Fibroblast of lung (primary cell): ENCODE data around the gene BDH1. TPM values are rescaled to one million over a fixed set of nuclear protein-coding genes. Genes with fewer than 3 reads are reported as not detected.

Source experiments
- DNase-seq, 2 donors: peaks; one replicate each; pipeline versions ENCODE4 v3.0.0 to v3.0.0-alpha.2; 2010; ENCODE audit warnings: low read depth in 2 of 2
- H2AFZ ChIP-seq: 2 replicates; pipeline ENCODE4 v1.5.1; 2012; ENCODE audit warnings: low read length, control low read depth, inconsistent platforms
- H3K27ac ChIP-seq: 2 replicates; pipeline ENCODE4 v1.5.1; 2011; ENCODE audit warnings: low read length, control low read depth; ENCODE audit not compliant: insufficient read depth
- H3K27me3 ChIP-seq: 2 replicates; pipeline ENCODE4 v1.5.1; 2011; ENCODE audit warnings: mild to moderate bottlenecking, low read length; ENCODE audit not compliant: control insufficient read depth, insufficient read depth
- H3K36me3 ChIP-seq: 2 replicates; pipeline ENCODE4 v1.5.1; 2011; ENCODE audit warnings: low read length; ENCODE audit not compliant: control insufficient read depth, insufficient read depth
- H3K4me1 ChIP-seq: 2 replicates; pipeline ENCODE4 v1.5.1; 2011; ENCODE audit warnings: low read length; ENCODE audit not compliant: control insufficient read depth, insufficient read depth; ENCODE audit errors: extremely low read depth
- H3K4me2 ChIP-seq: 2 replicates; pipeline ENCODE4 v1.5.1; 2011; ENCODE audit warnings: low read length, control low read depth; ENCODE audit not compliant: insufficient read depth; ENCODE audit errors: extremely low read depth
- H3K4me3 ChIP-seq, 4 experiments: fragments of 200-600 bp in 1 of 4; sonication (generic) in 1 of 4; replicated peaks in 1 of 4; 2 replicates each; pipeline ENCODE4 v1.5.1; 2011 to 2016; ENCODE audit warnings: low read length in 4 of 4, low read depth in 3 of 4, mild to moderate bottlenecking in 3 of 4, control low read depth in 2 of 4, inconsistent platforms in 1 of 4, mixed read lengths in 1 of 4; ENCODE audit not compliant: insufficient read depth in 1 of 4; ENCODE audit errors: control extremely low read depth in 1 of 4
- H3K79me2 ChIP-seq: 2 replicates; pipeline ENCODE4 v1.5.1; 2012; ENCODE audit warnings: mild to moderate bottlenecking, low read length, inconsistent platforms; ENCODE audit not compliant: control insufficient read depth, insufficient read depth
- H3K9ac ChIP-seq: 2 replicates; pipeline ENCODE4 v1.5.1; 2011; ENCODE audit warnings: mild to moderate bottlenecking, low read length, control low read depth; ENCODE audit not compliant: insufficient read depth
- H3K9me3 ChIP-seq: 2 replicates; pipeline ENCODE4 v1.5.1; 2012; ENCODE audit warnings: low read depth, low read length; ENCODE audit not compliant: control insufficient read depth, insufficient read depth
- H4K20me1 ChIP-seq: 2 replicates; pipeline ENCODE4 v1.5.1; 2011; ENCODE audit warnings: low read length; ENCODE audit not compliant: control insufficient read depth, insufficient read depth; ENCODE audit errors: extremely low read depth
- CTCF ChIP-seq, 2 donors: IDR thresholded peaks in 1 of 2; conservative IDR thresholded peaks in 1 of 2; 1 replicate in 1 of 2; 2 replicates in 1 of 2; pipeline ENCODE4 v1.5.1; 2011 to 2012; ENCODE audit warnings: low read length in 2 of 2, control low read depth in 1 of 2, inconsistent platforms in 1 of 2, low read depth in 1 of 2, mild to moderate bottlenecking in 1 of 2
- EZH2 ChIP-seq: IDR thresholded peaks from 2 replicates; pipeline ENCODE4 v1.5.1; 2012; ENCODE audit warnings: low read length, control low read depth, mild to moderate bottlenecking; ENCODE audit errors: missing control alignments
- polyA plus RNA-seq, 2 donors: library from polyadenylated mRNA; depleted of rRNA in 1 of 2; stranded (reverse) in 1 of 2; unstranded in 1 of 2; fragments of >200 nt; gene quantifications; 2 replicates each; pipeline ENCODE4 v1.2.1, GENCODE V29; 2011 to 2012; ENCODE audit warnings: missing spikeins in 1 of 2
- total RNA-seq: library from RNA; depleted of rRNA; stranded (reverse); fragments of >200 nt; gene quantifications from 2 replicates; pipeline ENCODE4 v1.2.1, GENCODE V29; 2014

Gene BDH1
- total and polyA plus RNA-seq, 2 donors (not counting 1 experiment from before 2014, with no cell fraction given): 0.66 to 3.1 TPM

- peaks cover 2% of the 10 kb centered on the region for H3K4me1 ChIP-seq
- H2AFZ ChIP-seq: no peak overlapping the region
- H3K27me3 ChIP-seq: no peaks in the 10 kb centered on the region
- no peaks in the 10 kb centered on the region for H3K79me2 ChIP-seq
- H3K4me3 ChIP-seq: no peak overlapping the region
- H3K9ac ChIP-seq: no peak overlapping the region
- H3K9me3 ChIP-seq: no peaks in the 10 kb centered on the region
- TF ChIP-seq EZH2 (no peak), CTCF (conservative IDR thresholded peaks at IDR 0.05 in 1 of 2, IDR thresholded peaks at IDR 0.05 in 1 of 2; ENCODE audit: low read depth in 1 of 2, low read length in 2 of 2) (no peak)
- DNase-seq: no peak
- no peak overlapping the region for H3K4me2 ChIP-seq
- no peak overlapping the region for H3K27ac ChIP-seq
- no peaks in the 10 kb centered on the region for H3K36me3 ChIP-seq
- H4K20me1 ChIP-seq: no peaks in the 10 kb centered on the region
Observed at GRCh38 chr3:197597335-197597734, 41.6 kb upstream of the BDH1 start.

DNA sequence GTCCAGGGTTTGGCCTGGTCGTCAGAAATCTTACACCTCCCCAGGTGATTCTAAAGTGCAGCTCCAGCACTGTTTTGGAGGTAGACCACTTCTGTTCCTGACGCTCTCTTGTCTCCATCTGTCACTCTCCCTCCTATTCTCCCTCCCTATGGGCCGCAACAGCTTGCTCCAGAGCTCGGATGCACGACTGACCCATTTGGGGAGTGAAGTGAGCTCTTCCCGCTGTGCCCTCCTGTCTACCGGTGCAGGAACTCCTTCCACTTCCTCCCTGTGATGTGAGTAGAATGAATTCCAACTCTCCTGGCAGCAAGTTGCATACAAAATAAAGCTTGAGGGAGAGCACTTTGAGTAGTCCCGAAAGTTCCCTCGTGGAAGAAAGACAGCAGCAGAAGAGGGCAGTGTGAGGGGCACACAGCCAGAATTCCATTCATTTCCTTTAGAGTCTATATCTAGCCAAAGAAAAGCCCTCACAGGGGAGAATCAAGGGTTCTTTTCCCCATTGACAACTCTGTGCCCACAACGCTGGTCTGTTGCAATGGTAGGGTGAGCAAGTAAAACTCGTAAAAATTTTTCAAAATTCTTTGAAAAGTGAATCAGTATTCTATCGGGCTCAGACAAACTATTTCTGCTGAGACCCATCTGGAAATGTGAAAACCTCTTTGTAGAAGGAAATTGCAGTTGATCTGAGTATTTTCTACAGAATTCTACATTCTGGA is 39.9 kb upstream of the BDH1 start:
- H3K9ac ChIP-seq: no peak overlapping the region
- peak in 1 of 2 donors; percentile 2 for DNase-seq

DNA sequence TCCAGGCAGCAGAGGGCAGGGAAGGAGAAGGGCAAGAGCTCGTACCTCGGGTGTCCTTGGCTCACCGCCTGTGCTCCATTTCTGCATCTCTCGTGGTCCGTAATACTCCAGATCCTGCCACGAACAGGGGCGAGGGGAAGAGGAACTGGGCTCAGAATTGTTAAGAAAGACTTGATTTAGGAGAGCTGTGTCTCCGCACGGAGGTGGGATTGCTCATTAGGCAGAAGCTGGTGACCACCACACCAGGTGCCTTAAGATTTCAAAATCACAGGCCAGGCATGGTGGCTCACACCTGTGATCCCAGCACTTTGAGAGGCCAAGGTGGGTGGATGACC is 37.2 kb upstream of the BDH1 start:
- Histone ChIP-seq H2AFZ (no peak overlapping the region), H3K4me3 (no peak overlapping the region), H3K4me2 (no peak overlapping the region), H3K9me3 (no peaks in the 10 kb centered on the region), H3K27ac (no peak overlapping the region), H3K79me2 (no peaks in the 10 kb centered on the region), H3K9ac (no peak overlapping the region), H3K4me1 (no peaks in the 10 kb centered on the region), H3K36me3 (no peaks in the 10 kb centered on the region), H3K27me3 (no peaks in the 10 kb centered on the region), H4K20me1 (no peaks in the 10 kb centered on the region)
- TF ChIP-seq CTCF (conservative IDR thresholded peaks at IDR 0.05 in 1 of 2, IDR thresholded peaks at IDR 0.05 in 1 of 2; ENCODE audit: low read depth in 1 of 2, low read length in 2 of 2): no peak
- DNase-seq: no peak

More for the DNA sequence above, 39.9 kb upstream of the BDH1 start:
- H3K36me3 ChIP-seq: no peaks in the 10 kb centered on the region
- no peak for TF ChIP-seq CTCF (conservative IDR thresholded peaks at IDR 0.05 in 1 of 2, IDR thresholded peaks at IDR 0.05 in 1 of 2; ENCODE audit: low read depth in 1 of 2, low read length in 2 of 2)
- TF ChIP-seq EZH2: no peak
- H3K79me2 ChIP-seq: no peaks in the 10 kb centered on the region
- no peaks in the 10 kb centered on the region for H3K9me3 ChIP-seq
- no peak overlapping the region for H2AFZ ChIP-seq
- no peak overlapping the region for H3K27ac ChIP-seq
- no peak overlapping the region for H3K4me3 ChIP-seq
- H3K27me3 ChIP-seq: no peaks in the 10 kb centered on the region
- H3K4me1 ChIP-seq: peaks cover 2% of the 10 kb centered on the region
- H3K4me2 ChIP-seq: no peak overlapping the region
- H4K20me1 ChIP-seq: no peaks in the 10 kb centered on the region
